NCI-H2029 (cell line): ENCODE data around the gene TRIM54.
"Not testable (repeated sequence)": the region's sequence is repeated elsewhere in the genome, so short reads cannot be mapped to it uniquely, and the experiment has no call there.

Experiments used
- DNase-seq: peaks from one replicate; lab custom pipeline; 2025; lab: John Stamatoyannopoulos, UW

Gene TRIM54

GRCh38 chr2:27258051-27258450 is 24.2 kb upstream of the TRIM54 start:
- DNase-seq: no peak

GRCh38 chr2:27261241-27261925 is 20.8 kb upstream of the TRIM54 start:
- no peak for DNase-seq

GRCh38 chr2:27261926-27262298 is 20.3 kb upstream of the TRIM54 start:
- DNase-seq: no peak

GRCh38 chr2:27262379-27263286 is 19.6 kb upstream of the TRIM54 start, which contains the start of gene SLC30A3:
SLC30A3 (minus strand) TSS chr2:27263047; CDS start chr2:27262906, 141 bp downstream.
- DNase-seq: no peak

- no peak for DNase-seq
These were observed 18.7 kb upstream of the TRIM54 start for GRCh38 chr2:27263287-27264252.

- DNase-seq: no peak
These were observed 17.9 kb upstream of the TRIM54 start for GRCh38 chr2:27264253-27264752.

- DNase-seq: peak; percentile 24
These were observed 17.3 kb upstream of the TRIM54 start for GRCh38 chr2:27264753-27265535.

GRCh38 chr2:27265536-27265870 is 16.7 kb upstream of the TRIM54 start:
- DNase-seq: no peak

- DNase-seq: not testable (repeated sequence)
These were observed 13.9 kb upstream of the TRIM54 start for GRCh38 chr2:27268296-27268695.

- no peak for DNase-seq
These were observed 12.1 kb upstream of the TRIM54 start for GRCh38 chr2:27270131-27270530.

- DNase-seq: no peak
These were observed 11.6 kb upstream of the TRIM54 start for GRCh38 chr2:27270670-27271069.

- DNase-seq: no peak
These were observed 10.4 kb upstream of the TRIM54 start for GRCh38 chr2:27271631-27272340.

- DNase-seq: not testable (repeated sequence)
These were observed 9.4 kb upstream of the TRIM54 start for GRCh38 chr2:27272537-27273522.

GRCh38 chr2:27275211-27276150 is 6.7 kb upstream of the TRIM54 start, which contains the start of gene DNAJC5G:
DNAJC5G (plus strand) TSS chr2:27275433; CDS start chr2:27276729, 1,296 bp downstream.
- no peak for DNase-seq

- no peak for DNase-seq
These were observed 4.2 kb upstream of the TRIM54 start for GRCh38 chr2:27278010-27278409.

- DNase-seq: no peak
These were observed 1.4 kb upstream of the TRIM54 start for GRCh38 chr2:27280826-27281225.

- DNase-seq: no peak
These were observed 787 bp upstream of the TRIM54 start for GRCh38 chr2:27281442-27281841.

GRCh38 chr2:27282892-27283291 is 663 bp downstream of the TRIM54 start:
- DNase-seq: no peak
